ENCODE results near the gene SNAP91.

SNAP91 gene

DNA sequence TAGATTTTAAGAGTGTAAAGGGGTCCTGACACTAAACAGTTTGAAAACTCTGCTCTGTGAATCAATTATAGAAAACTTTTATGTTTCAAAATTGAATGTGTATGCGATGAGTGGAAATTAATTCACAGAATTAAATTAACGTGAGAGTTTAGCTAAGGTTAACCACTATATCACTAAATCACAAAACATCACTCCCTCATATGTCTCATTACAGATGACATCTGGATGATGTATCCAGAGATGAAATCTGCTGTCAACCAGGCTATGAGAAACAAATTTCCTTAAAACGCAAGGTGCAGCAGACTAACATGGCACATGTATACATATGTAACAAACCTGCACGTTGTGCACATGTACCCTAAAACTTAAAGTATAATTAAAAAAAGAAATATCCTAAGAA lies 169.2 kb downstream of the SNAP91 start:
- no peak for DNase-seq

DNA sequence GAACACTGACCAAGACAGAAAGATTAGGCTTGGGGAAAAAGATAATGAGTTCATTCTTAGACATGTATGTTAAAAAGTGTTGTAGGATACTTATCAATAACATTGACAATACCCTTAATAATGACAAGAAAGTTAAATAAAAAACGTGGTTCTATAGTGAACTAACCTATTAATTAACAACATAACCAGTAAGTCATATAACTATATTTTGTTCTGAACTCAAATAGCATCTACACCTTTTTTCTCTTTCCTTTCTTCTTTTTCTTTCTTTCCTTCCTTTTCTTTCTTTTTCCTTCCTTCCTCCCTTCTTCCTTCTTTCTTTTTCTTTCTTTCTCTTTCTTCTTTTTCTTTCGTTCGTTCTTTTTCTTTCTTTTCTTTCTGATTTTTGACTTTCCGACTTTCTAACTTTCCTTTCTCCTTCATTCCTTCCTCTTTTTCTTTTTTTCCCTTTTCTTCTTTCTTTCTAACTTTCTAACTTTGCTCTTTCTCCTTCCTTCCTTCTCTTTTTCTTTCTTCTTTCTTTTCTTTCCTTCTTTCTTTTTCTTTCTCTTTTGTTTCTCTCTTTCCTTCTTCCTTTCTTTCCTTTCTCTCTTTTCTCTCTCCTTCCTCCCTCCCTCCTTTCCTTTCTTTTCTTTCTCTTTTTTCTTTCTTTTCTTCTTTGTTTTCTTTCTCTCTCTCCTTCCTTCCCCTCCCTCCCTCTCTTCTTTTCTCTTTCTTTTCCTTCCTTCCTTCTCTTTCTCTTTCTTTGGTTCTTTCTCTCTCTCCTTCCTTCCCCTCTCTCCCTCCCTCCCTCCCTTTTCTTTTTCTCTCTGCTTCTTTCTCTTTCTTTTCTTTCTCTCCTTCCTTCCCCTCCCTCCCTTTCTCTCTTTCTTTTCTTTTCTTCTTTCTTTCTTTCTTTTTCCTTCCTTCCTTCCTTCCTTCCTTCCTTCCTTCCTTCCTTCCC lies 172.0 kb downstream of the SNAP91 start:
- DNase-seq: no peak

- peak in 2 of 56 donors; percentile 1 to 2 for DNase-seq
Observed at GRCh38 chr6:83536034-83536646, 172.8 kb downstream of the SNAP91 start.

- no peak for DNase-seq
Observed at GRCh38 chr6:83518816-83519480, 190.0 kb downstream of the SNAP91 start.

DNA sequence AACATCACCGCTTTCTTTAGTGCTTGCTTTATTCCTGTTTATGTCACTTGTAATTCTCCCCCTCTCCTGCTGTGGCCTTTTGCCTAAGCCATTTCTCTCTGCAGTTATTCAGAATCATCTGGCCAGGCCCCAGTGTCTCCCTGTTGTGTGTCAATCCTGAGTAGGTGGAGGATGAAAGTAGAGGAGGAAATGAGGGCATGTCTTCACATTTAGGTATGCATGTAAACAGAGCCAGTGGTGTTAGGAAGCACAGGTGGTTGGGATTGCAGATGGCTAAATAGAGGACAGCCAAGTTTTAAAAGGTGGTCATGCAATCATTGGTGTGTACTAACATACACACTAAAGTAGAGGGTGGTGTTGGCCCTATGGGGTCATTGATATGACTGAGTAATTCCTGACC lies 191.4 kb downstream of the SNAP91 start:
- DNase-seq: no peak

GRCh38 chr6:83514866-83515466 lies 193.9 kb downstream of the SNAP91 start:
- peak in 10 of 56 donors; percentile 1 to 37 (median 10) for DNase-seq

- DNase-seq: no peak
Observed at GRCh38 chr6:83514466-83514865, 194.4 kb downstream of the SNAP91 start.

GRCh38 chr6:83511901-83512681 lies 196.8 kb downstream of the SNAP91 start, which contains the start of gene PRSS35:
Gene PRSS35 (plus strand): TSS chr6:83512534. CDS start chr6:83523442, 10,908 bp downstream.
- peak in 48 of 56 donors; percentile 3 to 65 (median 31) for DNase-seq

- DNase-seq: no peak
Observed at GRCh38 chr6:83511266-83511665, 197.6 kb downstream of the SNAP91 start.

DNA sequence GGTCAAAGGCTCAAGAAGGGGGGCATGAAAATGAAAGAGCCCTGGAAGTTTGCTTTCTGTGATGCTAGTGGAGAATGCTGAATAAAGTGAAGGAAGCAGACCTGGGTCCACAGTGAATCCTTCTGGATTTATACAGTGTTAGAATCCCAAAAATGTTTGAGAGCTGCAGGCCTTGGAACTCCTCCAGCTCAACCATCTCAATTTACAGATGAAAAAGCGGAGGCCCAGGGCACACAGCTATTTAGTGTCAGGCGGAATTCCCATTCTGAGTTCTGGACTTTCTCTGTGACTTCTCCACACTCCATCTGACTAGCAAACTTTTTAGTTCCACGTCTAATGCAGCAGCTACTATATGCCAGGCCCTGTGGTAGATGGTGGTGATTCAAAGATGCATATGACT lies 198.1 kb downstream of the SNAP91 start:
- no peak for DNase-seq

- DNase-seq: no peak
Observed at GRCh38 chr6:83509441-83509840, 199.5 kb downstream of the SNAP91 start.

- DNase-seq: peak in 1 of 56 donors; percentile 4
Observed at GRCh38 chr6:83505356-83505755, 203.5 kb downstream of the SNAP91 start.

Measured in amygdala (tissue), 56 donors.